HG02870 (cell line): ENCODE data around the gene TMEM151B.

ENCODE experiments used
- ATAC-seq: cut with Tn5 transposase; IDR thresholded peaks from one replicate; pipeline ENCODE4 v1.9.1; 2021; ENCODE audit warnings: mild to moderate bottlenecking, moderate library complexity; ENCODE audit not compliant: unreplicated experiment

The TMEM151B gene

GRCh38 chr6:44277763-44278162 is 7.5 kb downstream of the TMEM151B start:
- ATAC-seq, result no peak

DNA sequence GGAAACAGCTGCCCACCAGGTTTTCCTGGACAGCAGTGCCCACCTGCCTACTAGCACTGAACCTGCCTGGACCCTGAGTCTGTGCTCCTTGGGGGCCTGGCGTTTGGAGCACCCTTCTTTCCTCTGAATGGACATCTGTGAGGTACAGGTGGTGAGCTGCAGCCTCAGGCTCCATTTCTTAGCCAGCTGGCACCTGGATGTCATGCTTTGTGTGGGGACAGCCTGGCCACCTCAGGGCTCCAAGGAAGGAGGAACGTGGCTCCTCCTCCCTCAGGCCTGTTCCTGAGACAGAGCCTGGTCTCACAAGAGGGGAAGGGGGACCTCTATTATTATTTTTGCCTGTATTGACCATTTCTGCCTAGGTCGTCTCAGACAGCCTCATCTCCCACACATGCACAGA is 8.1 kb downstream of the TMEM151B start:
- ATAC-seq, result no peak

DNA sequence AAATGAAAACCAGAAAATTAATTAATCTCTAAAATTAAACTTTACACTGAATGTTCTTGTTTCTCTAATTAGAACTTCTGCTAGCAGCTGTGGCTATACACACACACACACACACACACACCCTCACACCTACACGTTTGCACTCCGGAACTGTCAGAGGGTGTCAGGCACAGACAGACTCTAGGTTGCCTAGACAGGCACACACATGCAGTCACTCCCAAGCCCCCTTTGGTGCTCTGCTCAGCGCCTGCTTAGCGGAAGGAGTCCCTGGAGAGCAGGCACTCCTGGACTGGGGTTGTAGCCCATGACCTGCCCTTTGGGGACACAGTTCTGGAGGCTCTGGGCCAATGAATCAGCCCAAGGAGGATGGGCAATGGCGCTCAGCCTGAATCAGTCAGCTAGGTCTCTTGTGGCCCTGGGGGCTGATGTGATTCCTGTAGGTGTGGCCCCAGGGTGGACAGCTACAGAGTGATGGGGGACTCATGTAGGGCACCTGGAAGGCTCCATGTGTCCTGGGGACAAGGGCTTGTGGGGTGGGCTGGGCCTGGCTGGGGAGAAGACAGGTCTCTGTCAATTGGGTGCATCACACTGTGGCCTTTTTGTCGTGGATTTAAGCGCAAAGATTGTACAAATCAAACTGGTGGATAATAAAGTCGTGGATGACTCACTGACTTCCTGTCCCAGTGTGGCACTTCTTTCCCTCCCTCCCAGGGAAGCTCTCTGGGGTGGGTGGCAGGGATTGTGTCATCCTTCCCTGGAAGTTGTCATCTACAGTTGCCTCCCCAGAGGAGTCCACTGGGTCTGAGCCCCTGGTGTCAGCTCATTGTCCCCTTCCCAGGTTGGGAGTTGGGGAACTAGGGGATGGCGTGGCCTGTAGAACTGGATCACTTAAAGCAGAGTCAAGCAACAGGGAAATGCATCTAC is 8.8 kb downstream of the TMEM151B start:
- no peak for ATAC-seq

GRCh38 chr6:44284121-44284520 is 13.9 kb downstream of the TMEM151B start:
- no peak for ATAC-seq

DNA sequence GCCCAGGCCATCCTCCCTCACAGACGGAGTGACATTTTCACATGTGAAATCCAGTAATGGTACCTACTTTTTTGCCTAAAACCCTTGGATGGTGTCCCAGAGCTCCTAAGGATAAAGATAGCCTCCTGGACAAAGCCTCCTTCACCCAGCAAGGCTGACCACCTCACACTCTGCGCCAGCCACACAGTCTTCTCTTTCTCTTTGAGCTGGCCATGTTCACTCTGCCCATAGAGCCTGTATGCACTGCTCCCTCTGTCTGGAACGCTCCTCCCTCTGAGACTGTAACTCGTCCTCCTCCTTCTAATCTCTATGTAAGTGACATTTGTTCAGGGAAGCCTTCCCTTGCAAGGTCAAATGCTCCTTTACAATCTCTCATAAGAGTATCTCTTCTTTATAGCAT is 14.6 kb downstream of the TMEM151B start:
- ATAC-seq, result no peak

GRCh38 chr6:44285552-44286284 is 15.5 kb downstream of the TMEM151B start:
- ATAC-seq, result no peak

DNA sequence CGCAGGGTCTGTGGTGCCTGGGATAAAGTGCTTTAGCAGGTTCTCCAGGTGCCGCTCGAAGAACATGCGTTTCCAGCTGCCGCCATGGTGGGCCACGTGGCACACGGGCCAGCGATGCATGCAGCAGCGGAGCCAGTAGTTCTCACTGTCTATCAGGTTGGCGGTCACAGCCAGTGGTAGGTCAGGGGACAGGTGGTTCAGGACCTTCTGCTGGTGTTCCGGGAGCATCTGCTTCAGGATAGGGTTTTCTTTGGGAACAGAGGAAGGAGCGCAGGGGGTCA is 16.0 kb downstream of the TMEM151B start:
- no peak for ATAC-seq

DNA sequence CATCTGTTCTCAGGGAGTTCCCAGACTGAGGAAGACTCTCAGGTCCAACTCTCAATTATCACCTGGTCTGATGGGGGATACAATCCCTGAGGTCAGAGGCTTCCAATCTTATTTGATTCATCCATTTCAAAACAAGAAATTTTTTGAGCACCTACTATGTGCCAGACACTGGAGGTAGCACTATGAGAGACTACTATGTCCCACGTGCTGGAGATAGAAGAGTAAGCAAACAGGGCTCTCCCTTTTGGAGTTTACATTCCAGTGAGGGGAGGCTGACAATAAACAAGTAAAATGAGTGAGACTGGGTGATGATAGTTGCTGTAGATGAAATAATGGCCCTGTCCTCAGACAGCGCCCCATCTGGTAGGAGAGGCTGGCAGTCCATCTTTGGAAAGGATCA is 16.5 kb downstream of the TMEM151B start:
- ATAC-seq, result no peak

- no peak for ATAC-seq
Measured at GRCh38 chr6:44289726-44290260, 19.5 kb downstream of the TMEM151B start.

DNA sequence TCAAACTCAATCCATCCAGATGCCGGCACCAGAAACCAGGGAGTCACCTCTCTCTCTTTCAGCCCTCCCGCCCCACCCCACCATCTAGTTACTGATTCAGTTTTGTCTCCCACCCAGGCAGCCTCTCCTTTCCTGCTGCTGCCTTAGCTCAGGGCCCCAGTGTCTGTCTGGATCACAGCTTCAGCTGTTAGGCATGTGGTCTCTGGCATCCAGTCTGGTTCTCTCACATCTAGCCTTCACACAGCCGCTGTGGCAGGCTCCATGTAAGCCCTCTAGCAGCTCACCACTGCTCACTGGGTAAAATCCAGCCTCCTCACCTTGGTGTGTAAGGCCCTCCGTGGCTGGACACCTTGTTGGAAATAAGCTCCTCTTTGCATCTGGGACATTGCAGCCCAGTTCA is 21.6 kb downstream of the TMEM151B start:
- no peak for ATAC-seq

DNA sequence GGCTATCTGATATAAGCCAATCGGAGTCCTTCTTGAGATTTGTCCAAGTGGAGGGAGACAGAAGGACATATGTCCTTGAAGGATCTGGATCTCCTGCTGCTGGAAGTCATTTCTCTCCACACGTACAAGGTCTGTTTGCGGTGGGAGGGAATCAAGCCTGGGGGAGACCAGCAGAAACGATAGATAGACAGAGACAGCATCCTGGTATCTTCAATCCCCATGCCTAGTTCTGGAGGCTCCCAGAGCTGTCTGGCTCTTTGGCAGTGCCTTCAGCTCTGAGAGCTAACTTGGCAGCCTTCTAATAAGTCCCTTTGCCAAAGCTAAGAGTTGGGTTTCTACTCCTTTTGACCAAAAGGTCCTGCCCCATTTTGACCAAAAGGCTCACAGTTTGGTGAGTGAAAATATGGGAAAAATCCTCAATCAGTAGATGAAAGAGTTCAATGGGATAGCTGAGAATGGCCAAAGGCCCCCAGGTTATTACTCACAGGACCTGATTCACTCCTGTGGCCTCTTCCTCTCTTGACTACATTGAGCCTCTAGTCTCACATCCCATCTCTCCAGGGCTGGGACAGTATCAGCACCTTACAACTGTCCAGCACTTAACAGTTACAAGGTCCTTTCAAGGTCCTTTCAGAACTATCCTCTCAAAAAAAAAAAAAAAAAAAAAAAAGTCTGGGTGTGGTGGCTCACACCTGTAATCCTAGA is 22.6 kb downstream of the TMEM151B start:
- no peak for ATAC-seq

- no peak for ATAC-seq
Measured at GRCh38 chr6:44294832-44295791, 24.9 kb downstream of the TMEM151B start.

- no peak for ATAC-seq
Measured at GRCh38 chr6:44297063-44298038, 27.1 kb downstream of the TMEM151B start.

GRCh38 chr6:44298055-44298803 is 28.0 kb downstream of the TMEM151B start:
- ATAC-seq, result no peak

GRCh38 chr6:44298864-44299263 is 28.6 kb downstream of the TMEM151B start:
- ATAC-seq, result no peak

GRCh38 chr6:44300292-44300823 is 30.1 kb downstream of the TMEM151B start:
- ATAC-seq, result no peak

DNA sequence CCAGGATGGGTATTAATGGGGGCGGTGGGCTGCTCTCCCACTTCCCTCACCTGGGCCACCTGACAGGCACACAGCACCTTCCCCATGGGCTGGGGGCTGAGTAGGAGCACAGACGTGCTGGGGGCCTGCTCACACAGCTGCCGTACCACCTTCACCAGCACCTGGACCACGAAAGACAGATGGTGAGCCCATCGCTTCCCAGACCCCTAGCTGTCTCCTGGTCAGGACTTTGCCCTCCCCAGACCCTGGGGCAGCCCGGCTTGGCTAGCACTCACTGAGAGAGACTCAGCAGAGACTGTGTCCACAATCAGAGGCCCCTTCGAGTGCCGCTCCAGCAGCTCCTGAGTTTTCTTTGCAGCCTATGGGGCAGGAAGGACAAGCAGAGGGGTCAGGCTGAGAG is 30.9 kb downstream of the TMEM151B start:
- no peak for ATAC-seq
